Activated CD4-positive, alpha-beta T cell treated with anti-CD3 and anti-CD28 coated beads for 36 hours (primary cell): ENCODE data around the gene IRGC. TPM values are rescaled to one million over a fixed set of nuclear protein-coding genes. Genes with fewer than 3 reads are reported as not detected.

Source experiments
- ATAC-seq: fragments of 200-7000 bp; cut with Tn5 transposase; one replicate; pipeline ENCODE4 v1.10.0; 2021; ENCODE audit warnings: mild to moderate bottlenecking, moderate library complexity
- CTCF ChIA-PET: fragments of 350-600 bp; sonication (Branson Sonifier 250); formaldehyde crosslinking; loops from one replicate; lab custom pipeline; 2021; ENCODE audit warnings: antibody characterized with exemption; lab: Charles Lee
- POLR2A ChIA-PET: fragments of 350-600 bp; sonication (Branson Sonifier 250); formaldehyde crosslinking; loops from one replicate; lab custom pipeline; 2021; ENCODE audit warnings: antibody characterized with exemption, inconsistent platforms; lab: Charles Lee
- DNase-seq: peaks from one replicate; pipeline ENCODE4 v3.0.0-alpha.2; 2020
- H3K27ac Mint-ChIP-seq: one replicate; pipeline ENCODE4 v1.8.0; 2021; ENCODE audit warnings: mixed read lengths
- H3K27me3 Mint-ChIP-seq: one replicate; pipeline ENCODE4 v1.8.0; 2021; ENCODE audit warnings: mixed read lengths
- H3K36me3 Mint-ChIP-seq: one replicate; pipeline ENCODE4 v1.8.0; 2021; ENCODE audit warnings: low read depth, mixed read lengths
- H3K4me1 Mint-ChIP-seq: one replicate; pipeline ENCODE4 v1.8.0; 2021; ENCODE audit warnings: mixed read lengths
- H3K4me3 Mint-ChIP-seq: one replicate; pipeline ENCODE4 v1.8.0; 2021; ENCODE audit warnings: mild to moderate bottlenecking, moderate library complexity, mixed read lengths
- H3K9me3 Mint-ChIP-seq: one replicate; pipeline ENCODE4 v1.8.0; 2021; ENCODE audit warnings: low read depth, mixed read lengths
- intact Hi-C, 2 experiments: fragments of 100-400 bp; cut with DNase I in 1 of 2; cut with micrococcal nuclease in 1 of 2; formaldehyde crosslinking; loops; one replicate each; pipeline versions ENCODE4 v1.14.2 to v1.15.1; 2022 to 2024; cut with DNase I, micrococcal nuclease
- total RNA-seq, 2 experiments: library from RNA; stranded (reverse); gene quantifications; one replicate each; pipeline ENCODE4 v1.2.3, GENCODE V29; 2021

Gene IRGC
- total RNA-seq, 2 experiments from 2014 or later = not detected

DNA sequence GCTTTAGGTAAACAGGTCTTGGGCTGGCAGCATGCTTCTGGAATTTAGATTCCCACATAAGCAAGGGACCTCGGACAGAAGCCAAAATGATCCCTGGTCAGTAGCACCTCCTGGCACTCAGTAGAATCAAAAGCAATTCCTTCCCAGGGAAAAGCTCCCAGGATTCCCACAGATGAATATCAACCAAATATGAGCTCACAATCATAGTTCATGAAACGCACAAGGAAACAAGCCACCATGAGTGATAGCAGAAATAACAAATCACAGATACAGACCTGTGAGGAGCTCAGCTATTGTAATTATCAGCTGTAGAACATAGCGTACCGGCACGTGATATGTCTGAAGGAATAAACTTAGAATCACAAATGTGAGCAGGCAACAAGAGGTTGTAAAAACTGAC is 24.1 kb upstream of the IRGC start:
- Mint-ChIP-seq H3K4me3 (no peak overlapping the region), H3K4me1 (peaks cover 3% of the 10 kb centered on the region), H3K9me3 (peaks cover 8% of the 10 kb centered on the region), H3K36me3 (peaks cover 3% of the 10 kb centered on the region), H3K27ac (no peak overlapping the region), H3K27me3 (no peaks in the 10 kb centered on the region)
- ChIA-PET POLR2A (interaction anchor here (0.9 kb wide), 1 partner anchor 126 kb away, joined by 3 read pairs; no protein-coding TSS in a partner anchor), CTCF (no interaction called here)
- no peak for DNase-seq
- ATAC-seq = no peak
- intact Hi-C loops = no loop called here

DNA sequence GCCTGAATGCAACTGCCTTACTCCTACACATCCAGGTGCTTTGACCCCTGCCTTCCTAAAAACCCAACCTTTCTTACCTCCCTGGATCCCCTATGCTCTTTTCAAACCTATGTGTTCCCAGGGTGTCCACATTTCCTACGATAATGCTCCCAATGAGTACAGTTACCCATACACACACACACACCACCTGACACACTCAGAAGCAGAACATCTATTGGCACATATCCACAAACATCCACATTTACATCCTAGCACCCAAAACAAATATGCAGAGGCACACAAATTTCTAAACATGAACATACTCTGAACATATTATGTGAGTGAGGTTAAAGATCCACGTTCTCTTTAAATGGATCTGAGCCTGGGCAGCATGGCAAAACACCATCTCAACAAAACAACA is 23.5 kb upstream of the IRGC start:
- Mint-ChIP-seq H3K4me3 (no peak overlapping the region), H3K36me3 (peaks cover 3% of the 10 kb centered on the region), H3K9me3 (peaks cover 8% of the 10 kb centered on the region), H3K27ac (no peak overlapping the region), H3K4me1 (no peaks in the 10 kb centered on the region), H3K27me3 (peaks cover 5% of the 10 kb centered on the region)
- DNase-seq (no peak), ATAC-seq (no peak)
- ChIA-PET CTCF (no interaction called here), POLR2A (no interaction called here)
- intact Hi-C loops = no loop called here

DNA sequence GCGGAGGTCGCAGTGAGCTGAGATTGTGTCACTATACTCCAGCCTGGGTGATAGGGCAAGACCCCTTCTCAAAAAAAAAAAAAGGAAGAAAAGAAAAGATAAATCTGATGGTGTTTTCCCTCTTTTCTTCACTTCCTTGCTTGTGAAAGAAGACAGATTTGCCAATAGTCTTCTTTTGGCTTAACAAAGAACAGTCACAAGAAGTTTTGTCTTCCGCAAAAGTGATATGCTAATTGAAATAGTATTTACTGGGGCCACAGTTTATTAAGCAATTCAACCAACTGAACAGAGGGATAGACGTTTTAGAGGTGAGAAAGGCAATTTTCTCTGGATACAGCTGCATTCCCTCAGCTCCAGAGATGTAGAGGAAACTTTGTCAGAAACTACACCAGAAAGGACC is 23.0 kb upstream of the IRGC start:
- Mint-ChIP-seq H3K4me3 (no peak overlapping the region), H3K27ac (no peak overlapping the region), H3K27me3 (peaks cover 8% of the 10 kb centered on the region), H3K9me3 (peaks cover 8% of the 10 kb centered on the region), H3K36me3 (peaks cover 3% of the 10 kb centered on the region), H3K4me1 (no peaks in the 10 kb centered on the region)
- CTCF ChIA-PET = no interaction called here
- ATAC-seq (no peak), DNase-seq (no peak)
- intact Hi-C loops = no loop called here
- POLR2A ChIA-PET = no interaction called here

DNA sequence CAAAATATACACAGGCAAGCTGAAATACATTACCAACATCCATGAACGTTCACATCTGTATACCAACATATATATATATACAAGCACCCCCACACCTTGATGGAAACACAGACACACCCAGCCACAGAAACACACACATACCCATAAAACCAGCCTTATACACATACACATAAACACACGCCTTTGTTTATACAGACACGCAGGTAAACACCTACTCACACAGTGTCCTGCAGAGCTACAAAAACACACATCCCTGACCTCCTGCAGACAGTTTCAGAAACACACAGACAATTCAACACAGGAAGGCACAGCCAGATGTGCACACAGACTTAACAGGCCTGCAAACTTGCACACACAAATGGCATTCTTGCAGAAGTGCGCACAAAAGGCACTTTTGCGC is 21.3 kb upstream of the IRGC start:
- CTCF ChIA-PET = interaction anchor here (0.6 kb wide), 1 partner anchor 11 kb away, joined by 3 read pairs; no protein-coding TSS in a partner anchor
- H3K4me3 Mint-ChIP-seq = no peak overlapping the region
- intact Hi-C loops = no loop called here
- peaks cover 14% of the 10 kb centered on the region for H3K27me3 Mint-ChIP-seq
- peaks cover 8% of the 10 kb centered on the region for H3K9me3 Mint-ChIP-seq
- DNase-seq (no peak), ATAC-seq (no peak)
- H3K4me1 Mint-ChIP-seq = peaks cover under 1% of the 10 kb centered on the region
- POLR2A ChIA-PET = no interaction called here
- H3K27ac Mint-ChIP-seq = no peak overlapping the region
- H3K36me3 Mint-ChIP-seq = peaks cover 3% of the 10 kb centered on the region

DNA sequence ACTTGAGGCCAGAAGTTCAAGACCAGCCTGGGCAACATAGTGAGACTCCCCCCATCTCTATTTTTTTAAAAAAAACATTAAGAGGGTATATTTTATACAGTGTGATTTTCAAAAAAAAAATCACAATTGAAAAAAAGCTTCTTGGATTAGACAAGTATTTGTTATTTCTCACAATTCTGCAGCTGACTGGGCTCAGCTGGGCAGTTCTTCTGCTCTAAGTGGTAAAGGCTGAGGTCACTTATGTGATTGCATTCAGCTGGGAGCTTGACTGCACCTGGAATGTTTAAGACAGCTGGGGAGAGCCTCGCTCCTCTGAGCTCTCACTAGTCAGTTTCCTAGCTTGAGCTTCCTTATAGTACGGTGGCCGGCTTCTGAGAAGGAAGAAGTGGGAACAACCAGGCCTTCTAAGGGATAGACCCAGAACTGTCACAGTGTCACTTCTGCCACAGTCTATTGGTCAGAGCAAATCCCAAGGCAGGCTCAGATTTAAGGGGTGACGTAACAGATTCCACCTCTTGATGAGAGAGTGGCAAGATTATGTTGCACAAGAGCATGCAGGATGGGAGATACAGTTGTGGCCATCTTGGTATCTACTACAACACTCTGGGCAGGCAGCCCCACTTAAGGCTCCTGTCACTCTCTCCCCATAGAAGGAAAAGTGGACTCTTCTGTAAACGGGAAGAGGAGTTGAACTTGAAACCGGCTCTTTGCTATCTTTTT is 19.7 kb upstream of the IRGC start:
- no peak overlapping the region for H3K27ac Mint-ChIP-seq
- POLR2A ChIA-PET = no interaction called here
- peaks cover 18% of the 10 kb centered on the region for H3K27me3 Mint-ChIP-seq
- intact Hi-C loops = no loop called here
- H3K36me3 Mint-ChIP-seq = peaks cover under 1% of the 10 kb centered on the region
- DNase-seq (no peak), ATAC-seq (no peak)
- peaks cover 3% of the 10 kb centered on the region for H3K9me3 Mint-ChIP-seq
- peaks cover 16% of the 10 kb centered on the region for H3K4me1 Mint-ChIP-seq
- H3K4me3 Mint-ChIP-seq = no peak overlapping the region
- CTCF ChIA-PET = no interaction called here

DNA sequence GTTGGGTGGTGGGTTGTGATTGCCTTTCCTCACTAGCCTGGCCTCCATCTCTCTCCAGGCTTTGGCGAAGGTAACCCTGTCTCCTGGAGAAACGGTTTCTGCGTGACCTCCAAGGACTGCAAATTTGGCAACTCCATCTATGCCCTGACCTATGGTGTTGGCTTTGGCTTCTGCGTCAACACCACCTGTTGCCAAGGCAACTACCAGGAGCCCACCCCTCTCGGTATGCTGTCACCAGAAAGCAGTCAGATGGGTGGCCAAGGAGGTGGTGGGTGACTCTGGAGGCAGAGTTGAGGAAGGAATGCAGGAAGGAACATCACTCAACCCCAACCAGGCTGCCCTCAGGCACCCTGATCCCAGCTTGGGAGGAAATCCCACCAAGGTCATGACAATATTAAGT is 18.6 kb upstream of the IRGC start:
- peaks cover 21% of the 10 kb centered on the region for H3K4me1 Mint-ChIP-seq

DNA sequence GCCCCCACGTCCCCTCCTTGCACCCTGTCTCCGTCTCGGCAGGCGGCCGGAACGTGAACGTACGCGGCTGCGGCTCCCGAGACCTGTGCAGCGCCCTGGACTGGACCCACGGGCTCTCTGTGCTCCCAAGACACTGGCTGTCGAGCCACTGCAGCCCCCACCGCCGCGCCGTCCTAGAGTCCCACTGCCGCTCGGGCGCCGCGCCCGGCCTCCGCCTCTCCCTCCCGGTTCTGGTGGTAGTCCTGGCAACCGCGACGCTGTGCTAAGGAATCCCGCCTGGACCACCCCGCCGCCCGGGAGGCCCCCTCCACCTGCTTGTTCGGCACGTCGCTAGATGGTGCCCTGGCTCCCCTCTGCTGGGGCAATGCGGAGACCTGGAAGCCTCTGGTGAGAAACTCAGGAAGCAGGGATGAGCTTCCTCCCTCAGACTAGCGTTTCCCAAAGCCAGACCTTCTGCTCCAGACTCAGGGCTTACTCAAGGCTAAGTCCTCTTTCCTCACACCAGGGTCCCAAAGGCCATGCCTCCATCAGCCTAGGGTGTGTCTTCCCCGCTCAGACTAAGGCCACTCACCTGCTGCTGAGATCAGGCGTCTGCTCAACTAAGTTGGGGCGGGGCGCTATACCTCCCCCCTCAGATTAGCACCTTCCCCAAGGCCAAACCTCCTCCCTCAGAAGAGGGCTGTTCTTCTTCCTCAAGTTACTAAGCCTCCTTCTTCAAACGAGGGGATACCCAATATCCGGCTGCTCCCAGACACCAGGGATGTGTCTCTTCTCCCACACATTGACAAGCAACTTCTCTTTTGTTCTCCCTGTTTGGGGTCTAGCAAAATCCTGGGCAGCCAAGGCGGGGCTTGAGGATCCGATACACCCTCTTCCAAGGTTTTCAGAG is 16.1 kb upstream of the IRGC start:
- DNase-seq = peak; percentile 30
- POLR2A ChIA-PET = no interaction called here

More for the DNA sequence above, 18.6 kb upstream of the IRGC start:
- Mint-ChIP-seq H3K36me3 (peaks cover 3% of the 10 kb centered on the region), H3K27me3 (peaks cover 18% of the 10 kb centered on the region), H3K9me3 (peaks cover 2% of the 10 kb centered on the region), H3K27ac (no peak overlapping the region), H3K4me3 (no peak overlapping the region)
- CTCF ChIA-PET = no interaction called here
- ATAC-seq (no peak), DNase-seq (no peak)
- intact Hi-C loops = no loop called here
- POLR2A ChIA-PET = no interaction called here

DNA sequence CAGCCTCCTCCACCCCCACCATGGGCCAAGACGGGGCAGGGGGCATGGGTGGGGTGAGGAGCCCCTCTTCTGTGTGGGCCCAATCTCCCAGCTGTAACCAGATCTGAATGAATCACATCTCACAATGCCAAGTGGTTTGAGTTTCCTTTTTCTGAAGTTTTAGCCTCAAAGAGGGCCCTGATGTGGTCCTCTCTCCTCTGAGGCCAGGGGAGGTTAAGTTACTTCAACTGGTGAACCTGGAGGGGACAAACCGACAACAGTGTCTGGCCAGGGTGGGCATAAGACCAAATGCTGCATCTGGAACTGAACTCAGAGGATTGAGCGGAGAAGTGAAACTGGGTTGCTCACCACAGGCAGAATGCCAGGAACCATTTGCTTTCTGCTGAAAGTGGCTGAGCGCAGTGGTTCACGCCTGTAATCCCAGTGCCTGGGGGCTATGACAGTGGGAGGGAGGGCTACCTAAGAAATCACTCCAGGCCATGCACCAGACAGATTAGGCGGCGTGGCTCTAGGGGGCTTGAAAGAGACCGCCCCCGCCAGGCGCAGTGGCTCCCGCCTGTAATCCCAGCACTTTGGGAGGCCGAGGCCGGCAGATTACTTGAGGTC is 15.4 kb upstream of the IRGC start:
- ChIA-PET POLR2A (interaction anchor here (1.0 to 2.0 kb wide), 2 partner anchors 32 to 172 kb away, joined by 3 to 9 read pairs; no protein-coding TSS in a partner anchor), CTCF (interaction anchor here (0.7 to 1.7 kb wide), 5 partner anchors 14 to 386 kb away, joined by 3 to 8 read pairs (median 3); no protein-coding TSS in a partner anchor)
- intact Hi-C loops = loop anchor here in 1 of 2 experiments (2.0 kb wide), 1 partner anchor 32 kb away; no protein-coding TSS in a partner anchor
- H3K9me3 Mint-ChIP-seq = peaks cover 2% of the 10 kb centered on the region
- peaks cover 3% of the 10 kb centered on the region for H3K36me3 Mint-ChIP-seq
- H3K27ac Mint-ChIP-seq = peak overlapping the region; percentile 99
- H3K4me3 Mint-ChIP-seq = peak overlapping the region; percentile 69
- peak; percentile 26 for ATAC-seq
- peak; percentile 47 for DNase-seq
- H3K27me3 Mint-ChIP-seq = peaks cover 18% of the 10 kb centered on the region
- H3K4me1 Mint-ChIP-seq = peaks cover 21% of the 10 kb centered on the region

More for the DNA sequence above, 16.1 kb upstream of the IRGC start:
- H3K27me3 Mint-ChIP-seq = peaks cover 18% of the 10 kb centered on the region
- peaks cover 21% of the 10 kb centered on the region for H3K4me1 Mint-ChIP-seq
- intact Hi-C loops = loop anchor here in 1 of 2 experiments (2.0 kb wide), 1 partner anchor 31 kb away; no protein-coding TSS in a partner anchor
- peaks cover 3% of the 10 kb centered on the region for H3K36me3 Mint-ChIP-seq
- peak overlapping the region; percentile 99 for H3K27ac Mint-ChIP-seq
- peaks cover 2% of the 10 kb centered on the region for H3K9me3 Mint-ChIP-seq
- no peak for ATAC-seq
- CTCF ChIA-PET = interaction anchor here (0.7 to 0.8 kb wide), 2 partner anchors 26 to 385 kb away, joined by 3 read pairs; no protein-coding TSS in a partner anchor
- H3K4me3 Mint-ChIP-seq = peak overlapping the region; percentile 69

DNA sequence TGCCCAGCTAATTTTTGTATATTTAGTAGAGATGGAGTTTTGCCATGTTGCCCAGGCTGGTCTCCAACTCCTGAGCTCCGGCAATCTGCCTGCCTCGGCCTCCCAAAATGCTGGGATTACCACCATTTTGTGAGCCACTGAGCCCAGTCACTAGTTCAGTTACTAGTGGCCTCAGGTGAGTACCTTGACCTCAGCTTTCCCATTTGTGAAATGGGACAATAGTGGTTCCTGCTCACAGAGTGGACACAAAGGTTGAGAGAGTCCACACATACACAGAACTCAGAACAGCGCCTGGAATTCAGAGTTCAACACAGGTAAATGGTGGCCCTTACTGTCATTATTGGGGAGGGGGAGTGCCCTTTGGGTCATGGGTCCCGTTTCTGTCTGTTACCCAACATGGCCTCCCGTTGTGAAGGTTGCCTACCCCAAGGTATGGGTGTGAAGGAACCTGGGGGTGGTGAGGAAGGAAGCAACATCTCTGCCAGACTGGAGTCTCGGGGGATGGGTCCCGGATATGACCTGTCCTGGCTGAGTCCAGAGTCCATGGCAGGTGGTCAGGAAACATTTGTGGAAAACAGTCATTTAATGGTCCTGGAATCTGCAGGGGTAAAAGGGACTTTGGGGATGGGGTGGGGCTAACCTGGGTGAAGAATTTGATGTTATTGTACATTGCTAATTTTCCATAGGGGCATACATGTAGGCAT is 11.7 kb upstream of the IRGC start:
- Mint-ChIP-seq H3K27ac (no peak overlapping the region), H3K9me3 (peaks cover 10% of the 10 kb centered on the region), H3K27me3 (peaks cover 6% of the 10 kb centered on the region), H3K4me1 (peaks cover 21% of the 10 kb centered on the region), H3K36me3 (peaks cover 4% of the 10 kb centered on the region), H3K4me3 (no peak overlapping the region)
- no peak for ATAC-seq
- ChIA-PET CTCF (no interaction called here), POLR2A (no interaction called here)
- no peak for DNase-seq
- intact Hi-C loops = loop anchor here in 1 of 2 experiments (2.0 kb wide), 1 partner anchor 77 kb away; the partner anchor contains the start of gene KCNN4

DNA sequence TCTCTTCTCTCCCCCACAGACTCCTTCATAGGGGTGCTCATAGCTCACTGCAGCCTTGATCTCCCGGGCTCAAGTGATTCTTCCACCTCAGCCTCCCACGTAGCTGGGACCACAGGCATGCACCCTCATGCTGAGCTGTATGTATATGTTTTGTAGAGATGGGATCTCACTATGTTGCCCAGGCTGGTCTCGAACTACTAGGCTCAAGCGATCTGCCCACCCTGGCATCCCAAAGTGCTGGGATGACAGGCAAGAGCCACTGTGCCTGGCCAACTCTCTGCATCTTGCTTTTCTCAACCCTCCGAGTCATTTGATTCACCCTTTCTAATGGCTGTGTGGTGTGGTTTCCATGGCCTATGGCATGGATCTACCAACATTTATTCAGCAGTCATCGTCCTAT is 10.1 kb upstream of the IRGC start:
- H3K27me3 Mint-ChIP-seq = peaks cover 2% of the 10 kb centered on the region
- ChIA-PET CTCF (no interaction called here), POLR2A (no interaction called here)
- ATAC-seq (no peak), DNase-seq (no peak)
- H3K9me3 Mint-ChIP-seq = peaks cover 11% of the 10 kb centered on the region
- intact Hi-C loops = loop anchor here in 1 of 2 experiments (2.0 kb wide), 1 partner anchor 75 kb away; the partner anchor contains the start of gene KCNN4
- H3K27ac Mint-ChIP-seq = no peak overlapping the region
- no peak overlapping the region for H3K4me3 Mint-ChIP-seq
- peaks cover 5% of the 10 kb centered on the region for H3K36me3 Mint-ChIP-seq
- H3K4me1 Mint-ChIP-seq = peaks cover 9% of the 10 kb centered on the region
